EH (cell line): ENCODE data around the gene C9orf85.
"Not testable (repeated sequence)": the region's sequence is repeated elsewhere in the genome, so short reads cannot be mapped to it uniquely, and the experiment has no call there.

Experiments
- DNase-seq: peaks from one replicate; pipeline ENCODE4 v3.0.0-alpha.2; 2015; ENCODE audit warnings: low read depth

C9orf85 gene

DNA sequence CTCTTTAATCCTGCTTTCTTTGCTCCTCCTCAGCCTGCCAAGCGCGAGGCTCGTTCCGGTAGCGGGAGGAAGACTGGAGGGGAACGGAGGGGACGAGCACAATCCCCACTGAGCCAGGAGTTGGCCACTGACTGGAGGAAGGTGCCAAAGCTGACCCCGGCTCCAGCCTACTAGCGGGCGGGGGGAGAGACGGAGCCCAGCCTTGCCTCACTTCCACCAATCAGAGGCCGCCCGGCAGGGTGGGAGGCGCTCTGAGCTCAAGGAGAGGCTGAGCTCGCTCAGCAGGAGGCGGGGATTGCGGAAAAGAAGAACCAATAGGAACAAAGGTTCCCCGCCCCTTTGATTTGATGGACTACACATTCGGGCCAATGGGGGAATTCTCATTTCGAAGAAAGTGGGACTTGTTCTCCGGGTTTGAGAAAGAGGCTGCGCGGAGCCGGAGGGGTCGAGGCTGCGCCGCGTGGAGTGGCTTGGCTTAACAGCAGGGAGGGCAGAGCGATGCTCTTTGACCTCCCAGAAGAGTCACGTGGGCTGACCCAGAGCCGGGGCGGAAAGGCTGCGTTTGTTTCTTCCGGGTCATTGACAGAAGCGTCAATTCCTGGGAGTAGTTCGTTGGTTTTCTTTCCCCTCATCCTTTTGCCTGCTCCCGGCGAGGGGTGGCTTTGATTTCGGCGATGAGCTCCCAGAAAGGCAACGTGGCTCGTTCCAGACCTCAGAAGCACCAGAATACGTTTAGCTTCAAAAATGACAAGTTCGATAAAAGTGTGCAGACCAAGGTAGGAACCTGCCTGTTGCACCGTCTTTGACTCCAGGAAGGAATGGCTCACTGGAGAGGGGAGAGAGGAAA, at the start of gene C9orf85, which contains the start of gene ABHD17B:
C9orf85 (plus strand) TSS at position 579 of the 847 bp plus-strand sequence; CDS start at position 675, 96 bp downstream.
ABHD17B (minus strand) TSS at position 133 of the 847 bp plus-strand sequence. CDS start 36,113 bp downstream, outside the sequence.
- DNase-seq = peak; percentile 100

DNA sequence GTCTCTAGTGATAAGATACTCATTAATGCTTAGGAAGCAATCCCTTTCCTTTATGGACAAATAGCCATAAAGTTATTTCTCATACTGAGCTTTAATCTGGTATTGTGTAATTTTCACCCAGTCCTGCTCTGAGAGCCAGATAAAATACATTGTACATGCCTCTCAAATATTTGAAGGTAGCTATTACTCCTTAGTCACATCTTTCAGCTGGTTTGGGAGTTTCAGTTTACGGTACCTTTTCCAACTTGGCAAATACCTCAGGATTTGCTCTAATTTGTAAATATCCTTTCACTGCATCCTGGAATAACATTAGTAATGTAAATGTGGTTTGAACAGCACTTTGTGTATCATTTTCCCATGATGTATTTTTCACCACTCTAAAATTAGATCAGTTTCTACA, 47.8 kb upstream of the C9orf85 start:
- DNase-seq = peak; percentile 21

DNA sequence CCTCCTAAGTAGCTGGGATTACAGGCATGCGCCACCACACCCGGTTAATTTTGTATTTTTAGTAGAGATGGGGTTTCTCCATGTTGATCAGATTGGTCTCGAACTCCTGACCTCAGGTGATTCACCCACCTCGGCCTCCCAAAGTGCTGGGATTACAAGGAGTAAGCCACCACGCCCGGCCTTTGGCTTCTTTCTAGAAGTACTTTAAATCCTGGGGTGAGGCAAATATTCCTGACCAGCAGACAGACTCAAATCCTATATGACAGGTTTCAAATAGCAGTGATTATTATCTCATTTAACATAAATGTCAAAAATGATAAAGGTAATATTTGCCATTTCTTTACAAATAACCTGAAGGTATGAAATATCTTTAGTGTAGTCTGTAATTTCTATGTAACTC, 36.1 kb upstream of the C9orf85 start:
- DNase-seq = no peak

DNA sequence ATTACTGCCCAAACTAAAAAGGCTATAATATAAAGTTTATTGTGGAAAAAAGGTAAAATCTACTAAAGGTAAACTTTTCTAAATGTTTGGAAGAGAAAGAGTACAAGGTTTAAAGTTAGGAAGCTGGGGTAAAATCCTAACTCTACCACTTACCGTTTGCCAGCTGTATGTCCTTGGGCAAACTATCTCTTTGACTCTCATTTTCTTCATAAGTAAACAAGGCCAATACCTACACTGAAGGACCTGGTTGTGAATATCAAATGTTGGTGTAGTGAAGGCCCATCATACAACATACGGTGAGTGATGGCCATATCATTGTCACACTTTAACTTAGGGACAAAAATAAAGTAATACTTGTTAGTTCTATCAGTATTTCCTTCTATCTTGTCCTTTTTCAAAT, 35.3 kb upstream of the C9orf85 start:
- no peak for DNase-seq

DNA sequence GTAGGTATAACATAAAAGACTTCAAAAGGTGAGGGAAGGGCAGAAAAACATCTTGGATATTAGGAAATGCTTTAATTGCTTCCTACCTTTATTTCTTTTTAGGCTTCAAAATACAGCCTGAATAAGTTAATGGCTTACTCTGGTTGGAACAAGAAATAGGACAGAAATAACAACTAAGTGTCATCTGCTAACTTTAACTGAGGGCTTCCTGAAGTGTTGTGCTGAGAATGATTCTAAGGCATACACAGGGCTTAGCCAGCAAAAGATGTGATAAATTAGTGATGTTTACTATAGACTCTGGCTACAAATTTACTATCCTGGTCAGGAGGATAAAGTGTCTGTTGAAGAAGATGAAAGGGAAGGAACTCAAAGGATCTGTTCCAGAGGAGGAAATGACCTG, 34.6 kb upstream of the C9orf85 start:
- no peak for DNase-seq

GRCh38 chr9:71878327-71879274, 32.8 kb upstream of the C9orf85 start:
- DNase-seq = no peak

GRCh38 chr9:71879644-71880174, 31.7 kb upstream of the C9orf85 start:
- DNase-seq = no peak

GRCh38 chr9:71884005-71884404, 27.4 kb upstream of the C9orf85 start:
- DNase-seq = no peak

- no peak for DNase-seq
Observed at GRCh38 chr9:71885467-71885866, 26.0 kb upstream of the C9orf85 start.

- no peak for DNase-seq
Observed at GRCh38 chr9:71886015-71886414, 25.4 kb upstream of the C9orf85 start.

DNA sequence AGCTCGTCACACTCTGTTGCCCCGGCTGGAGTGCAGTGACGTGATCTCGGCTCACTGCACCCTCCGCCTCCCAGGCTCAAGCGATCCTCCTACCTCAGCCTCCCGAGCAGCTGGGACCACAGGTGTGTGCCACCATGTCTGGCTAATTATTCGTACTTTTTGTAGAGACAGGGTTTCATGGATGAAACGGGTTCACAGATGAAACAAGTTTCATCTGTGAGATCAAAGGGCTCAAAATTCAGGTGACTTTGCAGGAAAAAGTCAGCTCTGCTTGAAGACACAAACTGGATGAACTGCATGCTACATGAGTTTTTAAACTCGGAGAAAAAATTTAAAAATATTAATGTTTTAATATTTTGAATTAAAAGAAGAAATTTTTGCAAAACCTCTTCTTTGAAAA, 24.9 kb upstream of the C9orf85 start:
- DNase-seq = no peak

GRCh38 chr9:71887362-71887761, 24.1 kb upstream of the C9orf85 start:
- DNase-seq = no peak

DNA sequence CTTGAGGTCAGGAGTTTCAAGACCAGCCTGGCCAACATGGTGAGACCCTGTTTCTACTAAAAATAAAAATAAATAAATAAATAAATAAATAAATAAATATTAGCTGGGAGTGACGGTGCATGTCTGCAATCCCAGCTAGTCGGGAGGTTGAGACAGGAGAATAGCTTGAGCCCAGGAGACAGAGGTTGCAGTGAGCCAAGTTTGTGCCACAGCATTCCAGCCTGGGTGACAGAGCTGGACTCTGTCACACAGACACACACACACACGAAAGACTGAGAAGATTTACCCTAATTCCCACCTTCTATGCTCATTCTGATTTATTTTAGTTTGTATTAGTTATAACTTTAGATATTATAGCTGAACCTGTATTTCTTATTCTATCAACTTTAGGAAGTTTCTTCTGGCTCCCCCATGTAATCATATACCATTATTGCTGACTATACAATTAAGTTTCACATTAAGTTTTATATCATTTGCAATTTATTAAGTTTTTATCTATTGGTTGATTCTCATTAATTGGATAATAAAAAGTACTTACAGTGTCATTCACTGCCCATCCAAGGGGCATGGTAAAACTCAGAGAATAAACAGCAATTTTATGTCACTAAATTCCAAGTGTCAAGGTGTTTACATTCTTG, 21.3 kb upstream of the C9orf85 start:
- no peak for DNase-seq

GRCh38 chr9:71891557-71892189, 19.8 kb upstream of the C9orf85 start:
- DNase-seq = no peak

GRCh38 chr9:71895117-71895516, 16.3 kb upstream of the C9orf85 start:
- peak; percentile 6 for DNase-seq

DNA sequence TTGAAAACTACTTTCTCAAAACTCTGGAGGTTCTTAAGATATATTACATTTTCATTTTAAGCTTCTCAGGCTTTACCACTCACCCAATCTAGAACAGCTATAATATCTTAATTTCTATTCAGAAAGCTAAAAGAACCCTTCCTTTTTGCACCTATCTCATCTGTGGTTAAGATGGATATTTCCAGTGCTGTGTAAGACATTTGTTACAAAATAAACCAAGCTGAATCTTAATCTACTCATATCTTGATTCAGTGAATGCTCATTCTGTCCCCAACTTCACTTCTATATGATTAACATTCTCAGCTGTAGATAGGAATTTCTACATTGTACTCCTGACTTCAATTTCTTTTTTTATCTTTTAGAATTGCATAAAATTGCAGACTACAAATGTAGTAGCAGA, 15.5 kb upstream of the C9orf85 start:
- no peak for DNase-seq

- DNase-seq = no peak
Observed at GRCh38 chr9:71896761-71897160, 14.7 kb upstream of the C9orf85 start.

- DNase-seq = no peak
Observed at GRCh38 chr9:71897577-71897976, 13.9 kb upstream of the C9orf85 start.

DNA sequence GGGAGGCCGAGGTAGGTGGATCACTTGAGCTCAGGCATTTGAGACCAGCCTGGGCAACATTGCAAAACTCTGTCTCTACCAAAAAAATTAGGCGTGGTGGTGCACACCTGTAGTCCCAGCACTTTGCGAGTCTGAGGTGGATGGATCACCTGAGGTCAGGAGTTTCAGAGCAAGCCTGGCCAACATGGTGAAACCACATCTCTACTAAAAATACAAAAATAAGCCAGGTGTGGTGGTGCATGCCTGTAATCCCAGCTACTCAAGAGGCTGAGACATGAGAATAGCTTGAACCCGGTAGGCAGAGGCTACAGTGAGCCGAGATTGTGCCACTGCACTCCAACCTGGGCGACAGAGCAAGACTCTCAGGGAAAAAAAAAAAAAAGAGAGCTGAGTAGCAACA, 12.7 kb upstream of the C9orf85 start:
- not testable (repeated sequence) for DNase-seq

GRCh38 chr9:71901695-71902597, 9.5 kb upstream of the C9orf85 start:
- DNase-seq = no peak
